Activated CD4-positive, CD25-positive, alpha-beta regulatory T cell (primary cell): ENCODE measurements around the gene KYAT1.
"Not testable (repeated sequence)": the region's sequence is repeated elsewhere in the genome, so short reads cannot be mapped to it uniquely, and the experiment has no call there.

Experiments
- DNase-seq, 4 experiments: peaks; one replicate each; lab custom pipeline; 2025; lab: John Stamatoyannopoulos, UW

Gene KYAT1

DNA sequence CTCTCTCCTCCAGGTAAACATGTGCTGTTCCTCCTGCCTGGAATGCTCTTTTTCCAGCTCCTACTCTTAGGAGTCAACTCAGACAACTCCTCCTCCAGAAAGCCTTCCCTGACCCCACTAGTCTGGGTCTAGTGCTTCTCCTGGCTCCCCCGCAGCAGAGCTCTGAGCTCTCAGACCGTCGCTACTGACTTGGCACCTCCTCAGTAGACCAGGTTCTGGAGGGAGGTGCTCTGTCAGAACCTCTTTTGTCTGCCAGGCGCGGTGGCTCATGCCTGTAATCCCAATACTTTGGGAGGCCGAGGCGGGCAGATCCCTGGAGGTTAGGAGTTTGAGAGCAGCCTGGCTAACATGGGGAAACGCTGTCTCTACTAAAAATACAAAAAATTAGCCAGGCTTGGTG, 3.6 kb upstream of the KYAT1 start:
- DNase-seq: no peak

DNA sequence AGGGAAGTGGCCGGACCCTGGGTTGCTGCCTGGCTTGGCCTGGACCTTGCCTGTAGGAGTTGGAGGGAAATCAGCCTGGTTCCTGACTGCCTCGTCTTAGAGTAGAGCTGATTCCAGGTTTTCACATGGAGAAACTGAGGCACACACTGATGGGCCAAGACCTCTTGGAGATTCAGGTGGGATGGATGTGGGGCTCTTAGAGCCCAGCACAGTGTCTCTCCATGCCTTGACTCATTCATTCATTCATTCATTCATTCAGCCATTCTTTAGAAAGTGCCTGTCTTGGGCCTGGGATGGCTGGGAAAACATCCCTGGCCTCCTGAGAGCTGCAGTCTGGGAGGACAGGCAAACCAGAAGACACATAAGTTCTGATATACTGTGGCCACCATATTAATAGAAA, 2.4 kb upstream of the KYAT1 start:
- DNase-seq: no peak

DNA sequence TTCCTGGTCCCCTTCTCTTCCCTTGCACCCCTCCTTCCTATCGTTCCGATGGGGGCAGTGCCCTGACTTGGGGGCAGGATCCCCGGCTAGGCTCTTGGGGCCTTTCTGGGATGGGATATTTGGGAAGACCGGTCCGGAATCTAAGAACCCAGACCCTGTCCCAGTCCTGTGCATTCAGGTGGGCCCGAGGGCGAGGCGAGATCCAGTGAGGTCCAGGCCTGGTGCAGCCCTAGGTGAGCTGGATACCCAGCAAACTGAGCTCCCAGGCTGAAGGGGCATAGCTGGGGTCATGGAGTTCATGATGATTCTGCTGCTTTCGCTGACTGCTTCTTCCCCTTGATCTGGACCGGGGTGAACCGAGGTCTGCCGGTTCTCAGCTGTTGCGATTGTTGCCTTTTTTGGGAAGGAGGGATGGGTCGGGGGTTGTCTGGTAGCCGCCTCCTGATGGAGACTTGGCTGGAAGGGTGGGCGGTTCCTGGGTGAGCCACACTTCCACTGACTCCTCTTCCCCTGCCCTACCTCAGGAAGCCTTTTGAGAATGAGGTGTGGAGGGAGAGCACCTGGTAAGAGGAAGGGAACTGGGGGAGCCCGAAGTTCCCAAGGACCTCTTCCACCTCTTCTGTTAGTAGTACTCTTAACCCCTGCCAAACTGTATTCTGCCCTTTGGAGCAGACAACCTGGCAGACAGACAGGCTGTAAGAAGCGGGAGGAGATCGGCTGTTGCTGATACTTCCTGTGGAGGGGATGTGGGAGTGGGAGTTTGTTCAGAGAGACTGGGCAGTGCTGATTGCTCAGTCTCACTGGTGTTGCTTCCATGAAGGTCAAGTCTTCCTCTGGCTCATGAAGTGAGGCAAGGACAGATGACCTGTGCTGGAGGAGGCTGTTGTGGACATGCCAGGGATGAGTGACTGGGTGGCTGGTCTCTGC, 1.2 kb upstream of the KYAT1 start:
- DNase-seq: no peak

DNA sequence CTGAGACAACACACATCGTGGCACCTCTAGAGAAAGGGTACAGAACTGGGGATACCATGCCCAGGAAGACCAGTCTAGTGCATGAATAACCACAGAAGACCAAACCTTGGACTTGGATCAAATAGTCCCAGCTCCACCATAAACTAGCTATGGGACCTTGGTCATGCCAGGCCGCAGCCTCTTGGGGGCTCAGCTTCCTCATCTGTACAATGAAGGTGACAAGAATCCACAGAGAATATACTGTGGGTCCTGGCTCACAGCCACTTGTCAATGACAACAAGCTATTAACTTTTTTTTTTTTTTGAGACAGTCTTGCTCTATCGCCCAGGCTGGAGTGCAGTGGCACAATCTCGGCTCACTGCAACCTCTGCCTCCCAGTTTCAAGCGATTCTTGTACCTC, 3.9 kb downstream of the KYAT1 start:
- no peak for DNase-seq

DNA sequence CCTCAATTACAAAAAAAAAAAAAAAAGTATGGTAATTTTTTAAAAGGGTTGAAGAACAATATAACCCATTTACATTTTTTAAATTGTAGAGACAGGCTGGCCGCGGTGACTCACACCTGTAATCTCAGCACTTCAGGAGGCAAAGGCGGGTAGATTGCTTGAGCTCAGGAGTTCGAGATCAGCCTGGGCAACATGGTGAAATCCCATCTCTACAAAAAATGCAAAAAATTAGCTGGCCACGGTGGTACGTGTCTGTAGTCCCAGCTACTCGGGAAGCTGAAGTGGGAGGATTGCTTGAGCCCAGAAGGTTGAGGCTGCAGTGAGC, 10.8 kb downstream of the KYAT1 start:
- not testable (repeated sequence) for DNase-seq

DNA sequence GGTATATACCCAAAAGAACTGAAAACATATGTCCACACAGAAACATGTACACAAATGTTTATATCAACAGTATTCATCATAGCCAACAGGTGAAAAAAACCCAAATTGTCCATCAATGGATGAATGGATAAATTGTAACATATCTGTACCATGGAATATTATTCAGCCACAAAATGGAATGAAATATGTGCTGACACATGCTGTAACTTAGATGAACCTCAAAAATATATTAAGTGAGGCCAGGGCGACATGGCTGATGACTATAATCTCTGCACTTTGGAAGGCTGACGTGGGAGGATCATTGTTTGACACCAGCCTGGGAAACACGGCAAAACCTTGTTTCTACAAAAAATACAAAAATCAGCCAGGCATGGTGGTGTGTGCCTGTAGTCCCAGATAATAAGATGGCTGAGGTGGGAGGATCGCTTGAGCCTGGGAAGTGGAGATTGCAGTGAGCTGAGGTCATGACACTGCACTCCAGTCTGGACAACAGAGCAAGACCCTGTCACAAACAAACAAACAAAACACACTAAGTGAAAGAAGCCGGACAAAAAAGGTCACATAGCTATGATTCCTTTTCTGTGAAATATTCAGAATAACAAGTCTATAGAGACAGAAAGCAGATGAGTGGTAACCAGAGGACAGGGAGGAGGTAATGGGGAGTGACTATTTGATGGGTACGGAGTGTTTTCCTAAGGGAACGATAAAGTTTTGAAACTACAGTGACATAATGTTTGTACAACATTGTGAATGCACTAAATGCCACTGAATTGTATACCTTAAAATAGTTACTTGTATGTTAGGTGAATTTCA, 11.4 kb downstream of the KYAT1 start:
- no peak for DNase-seq

DNA sequence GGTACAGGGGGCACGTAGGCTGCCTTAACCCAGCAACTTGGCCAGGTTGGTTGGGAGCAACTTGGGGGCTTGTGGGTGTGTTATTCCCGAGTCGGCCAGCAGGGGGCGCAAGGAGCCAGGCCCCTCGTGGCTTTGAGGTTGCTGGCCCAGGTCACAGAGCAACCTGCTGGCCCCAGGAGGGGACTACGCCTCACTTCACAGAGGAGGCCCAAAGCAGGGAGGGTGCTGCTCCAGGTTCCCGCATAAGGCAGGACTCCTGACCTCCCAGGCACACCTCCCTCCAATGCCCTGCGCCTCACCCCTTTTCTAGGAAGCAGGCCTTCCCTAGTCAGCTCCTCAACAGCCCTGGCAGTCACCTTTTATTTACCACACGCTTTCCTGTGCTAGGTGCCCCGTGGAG, 18.1 kb downstream of the KYAT1 start:
- DNase-seq: peak; percentile 71 to 88 (median 79)

DNA sequence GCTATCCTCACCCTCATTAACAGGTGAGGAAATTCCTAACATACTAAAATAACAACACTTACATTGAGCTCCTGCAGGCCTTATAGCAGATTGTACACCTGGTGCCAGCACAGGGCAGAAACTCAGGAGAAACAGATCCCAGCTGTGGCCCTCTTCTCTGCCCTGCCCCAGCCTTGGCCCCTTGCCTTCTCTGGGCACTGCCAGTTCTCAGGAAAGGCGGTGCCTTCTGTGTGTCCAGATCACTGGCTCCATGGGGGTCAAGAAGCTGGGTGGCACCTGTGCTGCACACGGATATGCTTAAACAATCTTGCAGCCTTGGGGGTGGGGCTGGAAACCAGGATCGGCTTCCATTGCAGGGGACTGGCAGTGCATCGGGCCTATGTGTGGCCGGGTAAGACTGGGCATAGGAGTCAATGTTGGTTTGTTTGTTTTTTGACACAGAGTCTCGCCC, 19.3 kb downstream of the KYAT1 start:
- DNase-seq: no peak

DNA sequence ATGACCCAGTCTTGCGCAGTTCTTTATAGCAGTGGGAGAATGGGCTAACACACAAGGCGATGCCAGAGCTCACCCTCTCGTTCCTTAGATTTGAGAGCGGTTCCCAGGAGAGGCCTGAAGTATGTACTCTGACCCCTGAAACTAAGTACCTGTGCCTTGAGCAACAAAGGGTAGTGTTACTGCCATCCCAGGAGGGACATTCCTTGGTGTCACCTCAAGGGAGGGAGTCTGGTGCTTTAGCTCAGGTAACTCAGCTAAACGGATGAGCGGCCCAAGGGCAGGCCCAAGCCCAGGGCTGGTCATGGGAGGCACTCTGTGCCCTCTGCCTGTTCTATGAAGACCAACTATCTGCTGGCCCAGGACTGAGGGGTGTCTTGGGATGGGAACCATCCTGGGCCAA, 20.2 kb downstream of the KYAT1 start:
- no peak for DNase-seq

DNA sequence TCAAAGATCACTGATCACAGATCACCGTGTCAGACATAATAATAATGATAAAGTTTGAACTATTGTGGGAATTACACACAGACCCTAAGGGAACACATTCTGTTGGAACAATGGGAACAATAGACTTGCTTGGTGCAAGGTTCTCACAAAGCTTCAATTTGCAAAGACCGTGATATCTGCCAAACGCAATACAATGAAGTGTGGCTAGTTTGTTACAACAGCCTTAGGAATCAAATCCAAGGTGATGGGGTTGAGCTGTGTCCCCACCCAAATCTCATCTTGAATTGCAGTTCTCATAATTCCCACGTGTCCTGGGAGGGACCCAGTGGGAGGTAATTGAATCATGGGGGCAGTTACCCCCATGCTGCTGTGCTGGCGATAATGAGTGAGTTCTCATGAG, 20.8 kb downstream of the KYAT1 start:
- no peak for DNase-seq

DNA sequence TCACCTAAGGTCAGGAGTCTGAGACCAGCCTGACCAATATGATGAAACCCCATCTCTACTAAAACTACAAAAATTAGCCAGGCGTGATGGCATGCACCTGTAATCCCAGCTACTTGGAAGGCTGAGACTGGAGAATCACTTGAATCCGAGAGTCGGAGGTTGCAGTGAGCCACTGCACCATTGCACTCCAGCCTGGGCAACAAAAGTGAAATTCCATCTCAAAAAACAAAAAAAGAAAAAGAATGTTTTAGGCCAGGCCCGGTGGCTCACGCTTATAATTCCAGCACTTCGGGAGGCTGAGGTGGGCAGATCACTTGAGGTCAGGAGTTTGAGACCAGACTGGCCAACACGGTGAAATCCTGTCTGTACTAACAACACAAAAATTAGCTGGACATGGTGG, 23.3 kb downstream of the KYAT1 start:
- DNase-seq: not testable (repeated sequence)

DNA sequence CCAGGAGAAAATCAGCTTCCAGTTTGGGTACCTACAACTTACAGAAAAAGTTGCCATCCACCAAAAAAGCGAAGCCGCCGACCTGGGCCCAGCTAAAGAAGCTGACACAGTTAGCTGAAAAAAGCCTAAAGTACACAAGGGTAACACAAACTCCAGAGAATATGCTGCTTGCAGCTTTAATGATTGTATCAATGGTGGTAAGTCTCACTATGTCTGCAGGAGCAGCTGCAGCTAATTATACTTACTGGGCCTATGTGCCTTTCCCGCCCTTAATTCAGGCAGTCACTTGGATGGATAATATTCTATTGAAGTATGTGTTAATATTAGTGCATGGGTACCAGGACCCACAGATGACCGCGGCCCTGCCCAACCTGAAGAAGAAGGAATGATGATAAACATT, 27.3 kb downstream of the KYAT1 start:
- DNase-seq: not testable (repeated sequence)

DNA sequence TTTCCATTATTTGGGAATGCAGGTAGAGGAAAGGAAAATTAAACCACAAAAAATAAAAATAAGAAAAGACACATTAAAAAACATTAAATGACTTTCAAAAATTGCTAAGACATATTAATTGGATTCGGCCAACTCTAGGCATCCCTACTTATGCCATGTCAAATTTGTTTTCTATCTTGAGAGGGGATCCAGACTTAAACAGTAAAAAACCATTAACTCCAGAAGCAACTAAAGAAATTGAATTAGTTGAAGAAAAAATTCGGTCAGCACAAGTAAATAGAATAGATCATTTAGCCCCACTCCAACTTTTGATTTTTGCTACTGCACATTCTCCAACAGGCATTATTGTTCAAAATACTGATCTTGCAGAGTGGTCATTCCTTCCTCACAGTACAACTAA, 29.1 kb downstream of the KYAT1 start:
- not testable (repeated sequence) for DNase-seq

DNA sequence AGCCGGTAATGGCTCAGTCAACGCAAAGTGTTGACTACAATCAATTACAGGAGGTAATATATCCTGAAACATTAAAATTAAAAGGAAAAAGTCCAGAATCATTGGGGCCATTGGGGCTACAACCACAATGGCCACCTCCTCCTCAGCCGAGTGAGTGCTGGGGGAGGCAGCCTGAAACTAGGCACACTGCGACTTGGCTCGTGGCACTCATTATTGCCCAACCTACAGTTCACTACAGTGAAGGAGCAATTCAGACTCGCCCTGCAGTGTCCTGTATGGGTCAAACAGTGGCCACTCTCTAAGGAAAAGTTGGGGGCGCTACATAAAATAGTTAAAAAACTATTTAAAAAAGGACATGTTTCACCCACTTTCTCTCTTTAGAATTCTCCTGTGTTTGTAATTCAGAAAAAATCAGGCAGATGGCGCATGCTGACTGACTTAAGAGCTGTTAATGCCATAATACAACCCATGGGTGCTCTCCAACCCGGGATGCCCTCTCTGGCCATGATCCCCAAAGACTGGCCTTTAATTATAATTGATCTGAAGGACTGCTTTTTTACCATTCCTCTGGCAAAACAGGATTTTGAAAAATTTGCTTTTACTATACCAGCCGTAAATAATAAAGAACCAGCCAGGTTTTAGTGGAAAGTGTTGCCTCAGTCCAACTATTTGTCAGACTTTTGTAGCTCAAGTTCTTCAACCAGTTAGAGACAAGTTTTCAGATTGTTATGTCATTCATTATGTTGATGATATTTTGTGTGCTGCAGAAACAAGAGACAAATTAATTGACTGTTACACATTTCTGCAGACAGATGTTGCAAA, 29.8 kb downstream of the KYAT1 start:
- DNase-seq: not testable (repeated sequence)

DNA sequence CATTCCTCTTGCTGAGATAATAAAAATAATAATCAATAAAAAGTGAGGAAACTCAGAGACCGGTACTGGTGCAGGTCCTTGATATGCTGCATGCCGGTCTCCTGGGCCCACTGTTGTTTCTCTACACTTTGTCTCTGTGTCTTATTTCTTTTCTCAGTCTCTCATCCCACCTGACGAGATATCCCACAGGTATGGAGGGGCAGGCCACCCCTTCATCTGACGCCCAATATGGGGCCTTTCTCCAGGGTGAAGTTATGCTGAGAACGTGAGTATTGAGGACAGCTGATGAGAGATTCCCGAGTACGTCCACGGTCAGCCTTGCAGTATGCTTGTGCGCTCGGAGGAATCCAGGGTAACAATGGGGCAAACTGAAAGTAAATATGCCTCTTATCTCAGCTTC, 30.7 kb downstream of the KYAT1 start:
- DNase-seq: not testable (repeated sequence)

DNA sequence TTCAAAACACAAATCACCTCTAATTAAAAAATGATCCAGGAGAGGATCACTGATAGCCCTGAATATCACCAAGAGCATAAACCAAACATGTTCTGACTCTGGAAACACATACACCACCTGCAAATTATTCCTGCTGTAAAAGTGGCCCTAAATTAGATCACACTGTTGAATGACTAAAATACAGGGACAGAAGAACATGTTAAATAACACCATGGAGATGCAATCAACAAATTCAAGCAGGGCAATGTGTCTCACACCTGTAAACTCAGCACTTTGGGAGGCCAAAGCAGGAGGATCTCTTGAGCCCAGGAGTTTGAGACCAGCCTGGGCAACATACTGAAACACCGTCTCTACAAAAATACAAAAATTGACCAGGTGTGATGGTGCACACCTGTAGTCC, 33.9 kb downstream of the KYAT1 start:
- no peak for DNase-seq

DNA sequence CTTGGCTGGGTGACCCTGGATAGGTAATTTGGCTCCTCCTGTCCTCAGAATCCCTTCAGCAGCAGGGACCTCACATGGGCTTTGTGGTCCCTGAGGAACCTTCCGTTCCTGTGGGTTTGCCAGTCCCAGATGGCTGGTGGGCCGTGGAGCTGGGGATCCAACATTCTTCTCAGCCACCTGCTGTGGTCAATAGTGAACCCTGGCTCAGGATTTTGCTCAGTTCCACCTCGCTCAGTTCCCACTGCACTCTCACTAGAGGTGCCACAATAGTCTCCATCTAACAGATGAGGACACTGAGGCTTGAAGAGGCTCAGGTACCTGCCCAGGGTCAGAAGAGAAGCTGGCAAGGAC, 35.1 kb downstream of the KYAT1 start:
- DNase-seq: no peak

DNA sequence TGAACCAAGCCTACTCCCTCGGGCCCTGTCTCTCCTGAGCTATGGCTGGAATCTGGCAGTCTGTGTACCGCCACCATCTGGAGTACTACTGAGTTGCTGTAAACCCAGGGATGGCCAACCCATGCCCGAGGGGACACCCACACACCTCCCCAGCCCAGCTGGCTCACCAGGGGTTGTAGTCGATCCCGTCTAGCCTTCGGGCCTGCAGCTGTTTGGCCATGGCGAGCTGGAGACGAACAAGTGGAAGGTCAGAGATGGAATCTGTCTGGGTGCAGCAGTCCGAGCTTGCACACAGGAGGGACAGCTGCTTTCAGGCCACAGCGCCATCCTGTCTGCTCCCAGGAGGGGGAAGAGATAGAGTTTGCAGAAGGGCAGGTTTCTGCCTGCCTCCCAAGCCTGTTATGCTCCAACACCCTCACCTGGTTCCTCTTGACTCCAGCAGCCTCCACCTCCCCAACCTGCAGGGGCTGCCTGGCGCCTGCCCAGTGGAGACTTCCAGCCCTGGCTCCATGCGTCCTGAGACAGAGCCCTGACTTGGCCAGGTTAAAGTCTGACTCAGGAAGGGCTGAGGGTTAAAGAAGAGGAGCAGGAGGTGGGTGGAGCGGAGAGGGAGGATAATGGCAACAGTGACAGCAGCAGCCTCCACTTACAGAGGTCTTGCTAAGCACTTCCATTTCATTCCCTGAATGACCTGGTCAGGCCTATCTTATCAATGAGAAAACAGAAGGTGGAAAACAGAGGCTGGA, 36.4 kb downstream of the KYAT1 start:
- no peak for DNase-seq

DNA sequence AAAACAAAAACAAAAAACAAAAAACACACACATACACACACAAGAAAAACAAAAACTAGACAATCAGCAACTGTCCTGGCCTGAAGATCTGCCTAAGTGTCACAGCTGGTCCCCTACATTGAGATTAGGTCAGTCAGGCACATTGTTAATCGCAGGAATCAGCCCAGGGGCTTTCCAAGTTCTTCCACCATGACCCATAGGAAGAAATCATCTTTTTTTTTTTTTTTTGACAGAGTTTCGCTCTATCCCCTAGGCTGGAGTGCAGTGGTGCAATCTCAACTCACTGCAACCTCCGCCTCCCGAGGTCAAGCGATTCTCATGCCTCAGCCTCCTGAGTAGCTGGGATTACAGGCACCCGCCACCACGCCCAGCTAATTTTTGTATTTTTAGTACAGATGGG, 38.6 kb downstream of the KYAT1 start:
- DNase-seq: not testable (repeated sequence)

DNA sequence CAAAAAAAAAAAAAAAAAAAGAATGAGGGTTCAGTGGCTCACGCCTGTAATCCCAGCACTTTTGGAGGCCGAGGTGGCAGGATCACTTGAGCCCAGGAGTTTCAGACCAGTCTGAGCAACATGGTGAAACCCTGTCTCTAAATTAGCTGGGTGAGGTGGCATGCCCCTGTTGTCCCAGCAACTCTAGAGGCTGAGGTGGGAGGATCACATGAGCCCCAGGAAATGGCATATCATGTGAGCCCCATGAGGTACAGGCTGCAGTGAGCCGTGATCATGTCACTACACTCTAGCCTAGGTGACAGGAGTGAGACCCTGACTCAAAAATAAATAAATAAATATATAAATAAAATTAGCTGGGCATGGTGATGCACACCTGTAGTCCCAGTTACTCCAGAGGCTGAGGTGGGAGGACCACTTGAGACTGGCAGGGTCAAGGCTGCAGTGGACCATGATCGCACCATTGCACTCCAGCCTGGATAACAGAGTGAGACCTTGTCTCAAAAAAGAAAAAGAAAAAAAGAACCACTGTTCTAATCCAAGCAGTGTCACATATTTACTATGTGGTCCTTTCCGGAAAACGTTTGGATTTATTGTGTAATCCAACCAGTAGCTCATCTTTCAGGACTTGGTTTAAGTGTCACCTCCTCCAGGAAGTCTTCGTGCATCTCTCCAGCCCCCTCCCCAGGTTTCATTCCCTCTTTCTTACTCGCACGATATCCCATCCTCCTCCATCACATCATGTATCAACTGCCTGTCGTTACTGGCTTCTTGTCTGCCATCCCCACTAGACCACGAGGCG, 39.9 kb downstream of the KYAT1 start:
- no peak for DNase-seq

DNA sequence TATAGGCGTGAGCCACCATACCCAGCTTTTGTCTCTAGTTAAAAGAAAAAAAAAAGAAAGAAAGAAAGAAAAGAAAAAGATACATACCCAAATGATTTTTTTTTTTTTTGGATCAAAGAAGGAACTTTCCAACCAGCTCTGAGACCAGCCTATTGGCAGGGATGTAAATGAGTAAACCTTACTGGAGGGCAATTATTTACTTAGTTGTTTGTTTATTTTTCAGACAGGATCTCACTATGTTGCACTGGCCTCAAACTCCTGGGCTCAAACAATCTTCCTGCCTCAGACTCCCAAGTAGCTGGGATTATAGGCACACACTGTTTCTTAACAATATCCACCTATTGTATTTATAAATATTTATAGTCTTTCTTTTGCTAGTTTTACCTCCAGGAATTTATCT, 41.2 kb downstream of the KYAT1 start:
- no peak for DNase-seq
